Neural cell (in vitro differentiated cells): ENCODE results near the gene ADSS2. TPM values are rescaled to one million over a fixed set of nuclear protein-coding genes. Genes with fewer than 3 reads are reported as not detected.

Experiments
- H2AFZ ChIP-seq: fragments of 200-600, 300-800 bp; sonication (generic), shearing (Covaris generic); 2 replicates; pipeline ENCODE4 v1.6.0; 2014; ENCODE audit warnings: low read depth, mild to moderate bottlenecking, antibody characterized with exemption, low read length, moderate library complexity
- H3F3A ChIP-seq: fragments of 200-600 bp; shearing (Covaris generic); 2 replicates; pipeline ENCODE4 v1.6.1; 2016; ENCODE audit warnings: mild to moderate bottlenecking, moderate library complexity, mixed read lengths, antibody characterized with exemption, low read length; ENCODE audit not compliant: insufficient read depth, poor library complexity, severe bottlenecking
- H3K27ac ChIP-seq: fragments of 200-600, 300-800 bp; sonication (generic), shearing (Covaris generic); 2 replicates; pipeline ENCODE4 v1.5.1; 2014; ENCODE audit warnings: mild to moderate bottlenecking, low read length, moderate library complexity
- H3K27me3 ChIP-seq: fragments of 300-800, 200-600 bp; sonication (generic), shearing (Covaris generic); 2 replicates; pipeline ENCODE4 v1.6.0; 2014; ENCODE audit warnings: mild to moderate bottlenecking, low read depth, low read length, moderate library complexity; ENCODE audit not compliant: insufficient read depth
- H3K36me3 ChIP-seq: fragments of 300-800, 200-600 bp; sonication (generic), shearing (Covaris generic); 2 replicates; pipeline ENCODE4 v1.5.1; 2014; ENCODE audit warnings: mild to moderate bottlenecking, antibody characterized with exemption, low read length, moderate library complexity; ENCODE audit not compliant: insufficient read depth
- H3K4me2 ChIP-seq: fragments of 300-800, 200-600 bp; sonication (generic), shearing (Covaris generic); 2 replicates; pipeline ENCODE4 v1.6.0; 2014; ENCODE audit warnings: mild to moderate bottlenecking, low read length
- H3K4me3 ChIP-seq: fragments of 300-800, 200-600 bp; sonication (generic), shearing (Covaris generic); 2 replicates; pipeline ENCODE4 v1.5.1; 2014; ENCODE audit warnings: mild to moderate bottlenecking, low read length, moderate library complexity
- H3K79me2 ChIP-seq: fragments of 200-600 bp; shearing (Covaris generic); replicated peaks from 2 replicates; pipeline ENCODE4 v1.6.0; 2014; ENCODE audit warnings: mild to moderate bottlenecking, low read length, moderate library complexity; ENCODE audit not compliant: insufficient read depth
- H3K9ac ChIP-seq: fragments of 300-800, 200-600 bp; sonication (generic), shearing (Covaris generic); 2 replicates; pipeline ENCODE4 v1.6.1; 2016; ENCODE audit warnings: mild to moderate bottlenecking, low read length, mixed read lengths
- H3K9me2 ChIP-seq: fragments of 200-600 bp; shearing (Covaris generic); 2 replicates; pipeline ENCODE4 v1.6.1; 2016; ENCODE audit warnings: mild to moderate bottlenecking, low read length, mixed read lengths; ENCODE audit not compliant: insufficient read depth
- H3K9me3 ChIP-seq: fragments of 200-600, 300-800 bp; sonication (generic), shearing (Covaris generic); 2 replicates; pipeline ENCODE4 v1.6.1; 2016; ENCODE audit warnings: mild to moderate bottlenecking, mixed run types, low read length, moderate library complexity, mixed read lengths
- H4K20me1 ChIP-seq: fragments of 200-600 bp; shearing (Covaris generic); 2 replicates; pipeline ENCODE4 v1.6.1; 2016; ENCODE audit warnings: mild to moderate bottlenecking, mixed run types; ENCODE audit not compliant: insufficient read depth
- EP300 ChIP-seq: fragments of 450-650 bp; conservative IDR thresholded peaks from 2 replicates; pipeline ENCODE4 v1.6.1; 2014; ENCODE audit warnings: antibody characterized with exemption, mild to moderate bottlenecking, moderate library complexity; ENCODE audit not compliant: poor library complexity, severe bottlenecking
- EZH2 ChIP-seq: fragments of 200-600, 300-800 bp; shearing (Covaris generic), sonication (generic); IDR thresholded peaks from 2 replicates; pipeline ENCODE4 v1.6.1; 2014; ENCODE audit warnings: antibody characterized with exemption, low read length, borderline replicate concordance, mild to moderate bottlenecking; ENCODE audit not compliant: insufficient read depth, poor library complexity, severe bottlenecking
- MXI1 ChIP-seq: fragments of 450-650 bp; conservative IDR thresholded peaks from 2 replicates; pipeline ENCODE4 v1.6.1; 2014; ENCODE audit warnings: antibody characterized with exemption, mild to moderate bottlenecking; ENCODE audit not compliant: poor library complexity, severe bottlenecking
- POLR2AphosphoS5 ChIP-seq: IDR thresholded peaks from 2 replicates; pipeline ENCODE4 v1.6.1; 2012
- RAD21 ChIP-seq: fragments of 450-650 bp; conservative IDR thresholded peaks from 2 replicates; pipeline ENCODE4 v1.6.1; 2014; ENCODE audit warnings: antibody characterized with exemption, mild to moderate bottlenecking, moderate library complexity
- SMC3 ChIP-seq: fragments of 450-650 bp; conservative IDR thresholded peaks from 2 replicates; pipeline ENCODE4 v1.6.1; 2014; ENCODE audit warnings: antibody characterized with exemption, mild to moderate bottlenecking, moderate library complexity; ENCODE audit not compliant: poor library complexity
- TAF1 ChIP-seq: IDR thresholded peaks from 2 replicates; pipeline ENCODE4 v1.6.1; 2012; ENCODE audit warnings: low read depth
- polyA plus RNA-seq: library from polyadenylated mRNA; depleted of rRNA; stranded (reverse); fragments of >200 nt; gene quantifications from 2 replicates; pipeline ENCODE4 v1.2.3, GENCODE V29; 2014
- TF ChIP-seq, protein P1 (sequence below): fragments of 450-650 bp; IDR thresholded peaks from 2 replicates; pipeline ENCODE4 v1.5.1; 2014; ENCODE audit warnings: antibody characterized with exemption, mild to moderate bottlenecking, moderate library complexity; ENCODE audit not compliant: poor library complexity, severe bottlenecking
- TF ChIP-seq, protein P2 (sequence below): IDR thresholded peaks from 2 replicates; pipeline ENCODE4 v1.6.1; 2012; ENCODE audit warnings: borderline replicate concordance

Gene ADSS2
- polyA plus RNA-seq, 1 donor from 2014 or later, result 86.1 TPM

DNA sequence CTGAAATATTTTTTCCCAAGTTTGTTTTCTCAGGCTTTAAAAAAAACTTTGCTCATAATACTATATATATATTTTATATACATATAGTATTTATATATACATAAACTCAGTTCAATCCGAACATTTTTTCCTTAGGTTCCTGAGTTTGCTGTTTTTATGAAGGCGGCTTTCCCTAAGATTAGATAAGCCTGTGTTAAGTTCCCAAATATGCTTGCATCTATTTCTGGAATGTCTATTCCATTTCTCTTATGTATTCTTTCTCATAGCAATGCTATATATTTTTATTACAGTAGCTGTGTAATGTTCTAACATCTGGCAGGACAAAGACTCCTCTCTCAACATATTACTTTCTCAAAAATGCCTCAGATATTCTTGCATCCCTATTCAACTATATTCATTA lies 45.9 kb downstream of the ADSS2 start:
- Histone ChIP-seq H3K27ac (no peak overlapping the region), H4K20me1 (no peaks in the 10 kb centered on the region), H3K9me2 (no peaks in the 10 kb centered on the region), H3K36me3 (peaks cover 16% of the 10 kb centered on the region), H3K9ac (no peak overlapping the region), H3K27me3 (no peaks in the 10 kb centered on the region), H3K4me2 (no peak overlapping the region), H2AFZ (no peak overlapping the region), H3F3A (no peaks in the 10 kb centered on the region), H3K79me2 (no peaks in the 10 kb centered on the region), H3K9me3 (no peaks in the 10 kb centered on the region), H3K4me3 (no peak overlapping the region)
- no peak for TF ChIP-seq RAD21
- TF ChIP-seq EP300, result no peak
- no peak for TF ChIP-seq SMC3
- TF ChIP-seq, protein P1, sequence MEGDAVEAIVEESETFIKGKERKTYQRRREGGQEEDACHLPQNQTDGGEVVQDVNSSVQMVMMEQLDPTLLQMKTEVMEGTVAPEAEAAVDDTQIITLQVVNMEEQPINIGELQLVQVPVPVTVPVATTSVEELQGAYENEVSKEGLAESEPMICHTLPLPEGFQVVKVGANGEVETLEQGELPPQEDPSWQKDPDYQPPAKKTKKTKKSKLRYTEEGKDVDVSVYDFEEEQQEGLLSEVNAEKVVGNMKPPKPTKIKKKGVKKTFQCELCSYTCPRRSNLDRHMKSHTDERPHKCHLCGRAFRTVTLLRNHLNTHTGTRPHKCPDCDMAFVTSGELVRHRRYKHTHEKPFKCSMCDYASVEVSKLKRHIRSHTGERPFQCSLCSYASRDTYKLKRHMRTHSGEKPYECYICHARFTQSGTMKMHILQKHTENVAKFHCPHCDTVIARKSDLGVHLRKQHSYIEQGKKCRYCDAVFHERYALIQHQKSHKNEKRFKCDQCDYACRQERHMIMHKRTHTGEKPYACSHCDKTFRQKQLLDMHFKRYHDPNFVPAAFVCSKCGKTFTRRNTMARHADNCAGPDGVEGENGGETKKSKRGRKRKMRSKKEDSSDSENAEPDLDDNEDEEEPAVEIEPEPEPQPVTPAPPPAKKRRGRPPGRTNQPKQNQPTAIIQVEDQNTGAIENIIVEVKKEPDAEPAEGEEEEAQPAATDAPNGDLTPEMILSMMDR, result no peak

DNA sequence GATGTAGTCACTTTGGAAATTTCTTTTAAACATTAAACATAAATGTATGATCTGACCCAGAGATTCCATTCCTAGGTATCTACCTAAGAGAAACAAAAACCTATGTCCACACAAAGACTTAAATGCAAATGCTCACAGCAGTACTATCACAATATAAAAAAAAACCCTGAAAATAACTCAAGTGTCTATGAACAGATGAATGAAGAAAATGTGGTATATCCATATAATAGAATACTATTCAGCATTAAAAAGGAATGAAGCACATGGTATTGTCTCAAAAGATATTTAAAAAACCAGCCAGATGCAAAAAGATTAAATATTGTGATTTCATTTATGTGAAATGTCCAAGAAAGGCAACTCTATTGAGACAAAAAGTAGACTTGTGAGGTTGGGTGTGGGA lies 48.3 kb downstream of the ADSS2 start:
- H3F3A ChIP-seq, result no peaks in the 10 kb centered on the region
- H3K9me3 ChIP-seq, result peaks cover 3% of the 10 kb centered on the region
- H3K27me3 ChIP-seq, result no peaks in the 10 kb centered on the region
- no peaks in the 10 kb centered on the region for H4K20me1 ChIP-seq
- H3K4me2 ChIP-seq, result no peak overlapping the region
- no peak for TF ChIP-seq EP300
- TF ChIP-seq EZH2, result no peak
- no peak for TF ChIP-seq SMC3
- TF ChIP-seq POLR2AphosphoS5, result no peak
- TF ChIP-seq RAD21, result no peak
- TF ChIP-seq, protein P2, sequence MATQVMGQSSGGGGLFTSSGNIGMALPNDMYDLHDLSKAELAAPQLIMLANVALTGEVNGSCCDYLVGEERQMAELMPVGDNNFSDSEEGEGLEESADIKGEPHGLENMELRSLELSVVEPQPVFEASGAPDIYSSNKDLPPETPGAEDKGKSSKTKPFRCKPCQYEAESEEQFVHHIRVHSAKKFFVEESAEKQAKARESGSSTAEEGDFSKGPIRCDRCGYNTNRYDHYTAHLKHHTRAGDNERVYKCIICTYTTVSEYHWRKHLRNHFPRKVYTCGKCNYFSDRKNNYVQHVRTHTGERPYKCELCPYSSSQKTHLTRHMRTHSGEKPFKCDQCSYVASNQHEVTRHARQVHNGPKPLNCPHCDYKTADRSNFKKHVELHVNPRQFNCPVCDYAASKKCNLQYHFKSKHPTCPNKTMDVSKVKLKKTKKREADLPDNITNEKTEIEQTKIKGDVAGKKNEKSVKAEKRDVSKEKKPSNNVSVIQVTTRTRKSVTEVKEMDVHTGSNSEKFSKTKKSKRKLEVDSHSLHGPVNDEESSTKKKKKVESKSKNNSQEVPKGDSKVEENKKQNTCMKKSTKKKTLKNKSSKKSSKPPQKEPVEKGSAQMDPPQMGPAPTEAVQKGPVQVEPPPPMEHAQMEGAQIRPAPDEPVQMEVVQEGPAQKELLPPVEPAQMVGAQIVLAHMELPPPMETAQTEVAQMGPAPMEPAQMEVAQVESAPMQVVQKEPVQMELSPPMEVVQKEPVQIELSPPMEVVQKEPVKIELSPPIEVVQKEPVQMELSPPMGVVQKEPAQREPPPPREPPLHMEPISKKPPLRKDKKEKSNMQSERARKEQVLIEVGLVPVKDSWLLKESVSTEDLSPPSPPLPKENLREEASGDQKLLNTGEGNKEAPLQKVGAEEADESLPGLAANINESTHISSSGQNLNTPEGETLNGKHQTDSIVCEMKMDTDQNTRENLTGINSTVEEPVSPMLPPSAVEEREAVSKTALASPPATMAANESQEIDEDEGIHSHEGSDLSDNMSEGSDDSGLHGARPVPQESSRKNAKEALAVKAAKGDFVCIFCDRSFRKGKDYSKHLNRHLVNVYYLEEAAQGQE, result no peak
- H2AFZ ChIP-seq, result no peak overlapping the region
- no peaks in the 10 kb centered on the region for H3K79me2 ChIP-seq
- peaks cover 16% of the 10 kb centered on the region for H3K36me3 ChIP-seq
- no peak overlapping the region for H3K27ac ChIP-seq
- H3K4me3 ChIP-seq, result no peak overlapping the region
- H3K9ac ChIP-seq, result no peak overlapping the region
- H3K9me2 ChIP-seq, result no peaks in the 10 kb centered on the region

DNA sequence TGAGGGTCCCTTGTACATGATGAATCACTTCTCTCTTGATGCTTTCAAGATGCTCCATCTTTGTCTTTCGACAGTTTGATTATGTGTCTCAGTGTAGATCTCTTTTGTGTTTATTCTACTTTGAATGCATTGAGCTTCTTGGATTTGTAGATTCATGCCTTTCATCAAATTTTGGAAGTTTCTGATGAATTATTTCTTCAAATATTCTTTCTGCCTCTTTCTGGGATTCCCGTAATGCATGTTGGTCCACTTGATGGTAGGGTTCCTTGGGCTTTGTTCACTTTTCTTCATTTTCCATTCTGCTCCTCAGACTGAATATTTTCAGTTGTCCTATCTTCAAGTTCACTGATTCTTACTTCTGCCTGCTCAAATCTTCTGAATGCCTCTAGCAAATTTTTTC lies 50.7 kb downstream of the ADSS2 start:
- no peaks in the 10 kb centered on the region for H3F3A ChIP-seq
- no peaks in the 10 kb centered on the region for H4K20me1 ChIP-seq
- no peak overlapping the region for H2AFZ ChIP-seq
- H3K79me2 ChIP-seq, result no peaks in the 10 kb centered on the region
- H3K36me3 ChIP-seq, result peaks cover 16% of the 10 kb centered on the region
- peaks cover 3% of the 10 kb centered on the region for H3K9me3 ChIP-seq
- H3K4me2 ChIP-seq, result no peak overlapping the region
- H3K4me3 ChIP-seq, result no peak overlapping the region
- no peak overlapping the region for H3K9ac ChIP-seq
- no peaks in the 10 kb centered on the region for H3K9me2 ChIP-seq
- no peak overlapping the region for H3K27ac ChIP-seq
- no peak for TF ChIP-seq SMC3
- TF ChIP-seq, protein P2, result no peak
- no peak for TF ChIP-seq MXI1
- no peak for TF ChIP-seq POLR2AphosphoS5
- TF ChIP-seq, protein P1, result no peak
- no peak for TF ChIP-seq EZH2
- TF ChIP-seq RAD21, result no peak
- no peak for TF ChIP-seq TAF1
- H3K27me3 ChIP-seq, result no peaks in the 10 kb centered on the region
